ENCODE results near the gene SMC1B. TPM values are rescaled to one million over a fixed set of nuclear protein-coding genes. Genes with fewer than 3 reads are reported as not detected.

SMC1B gene
- total and polyA plus RNA-seq, 7 donors = not detected

GRCh38 chr22:45321827-45322226, 91.6 kb downstream of the SMC1B start:
- WGBS, 3 donors = 77 to 85% (median 79%) methylated on average over 12 of the region's 12 CpGs
- Histone ChIP-seq H3K9me3 (no peaks in the 10 kb centered on the region), H3K27me3 (ENCODE audit: insufficient read depth in 3 of 3, low read length in 2 of 3) (no peaks in the 10 kb centered on the region), H3K36me3 (ENCODE audit: insufficient read depth in 1 of 2, low read depth in 1 of 2) (peaks cover 0 to 14% of the 10 kb centered on the region in 2 donors), H3K27ac (no peak overlapping the region), H3K4me3 (no peak overlapping the region), H3K4me1 (peaks cover 45% of the 10 kb centered on the region)
- DNase-seq = no peak
- no peak for TF ChIP-seq CTCF (IDR thresholded peaks at IDR 0.05)
- no peak for ATAC-seq
- intact Hi-C loops (cut with DNase I) = no loop called here

DNA sequence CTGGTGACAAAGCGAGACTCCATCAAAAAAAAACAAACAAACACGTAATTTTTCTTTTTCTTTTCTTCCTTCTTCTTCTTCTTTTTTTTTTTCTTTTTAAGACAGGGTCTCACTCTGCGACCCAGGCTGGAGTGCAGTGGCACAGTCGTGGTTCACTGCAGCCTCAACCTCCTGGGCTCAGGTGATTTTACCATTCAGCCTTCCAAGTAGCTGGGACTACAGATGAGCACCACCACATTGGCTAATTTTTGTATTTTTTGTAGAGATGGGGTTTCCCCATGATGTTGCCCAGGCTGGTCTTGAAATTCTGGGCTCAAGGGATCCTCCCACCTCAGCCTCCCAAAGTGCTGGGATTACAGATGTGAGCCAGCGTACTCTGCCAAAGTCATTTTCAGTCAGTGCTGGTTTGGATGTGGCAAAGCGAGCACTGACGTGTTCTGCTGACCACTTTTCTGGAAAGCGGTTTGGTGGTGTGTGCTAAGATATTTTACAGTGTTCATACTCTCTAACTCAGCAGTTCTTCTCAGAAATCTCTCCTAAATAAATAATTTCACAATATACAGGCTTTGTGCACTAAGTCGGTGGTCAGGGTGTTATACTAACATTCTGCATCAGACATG, 92.9 kb downstream of the SMC1B start:
- WGBS, 3 donors = 71 to 88% (median 77%) methylated on average over 9 of the region's 9 CpGs
- H3K9me3 ChIP-seq = no peaks in the 10 kb centered on the region
- no peak overlapping the region for H3K27ac ChIP-seq
- TF ChIP-seq CTCF (IDR thresholded peaks at IDR 0.05) = no peak
- no peak overlapping the region for H3K4me3 ChIP-seq
- H3K27me3 ChIP-seq (ENCODE audit: insufficient read depth in 3 of 3, low read length in 2 of 3) = no peaks in the 10 kb centered on the region
- intact Hi-C loops (cut with DNase I) = no loop called here
- ATAC-seq (no peak), DNase-seq (peak in 1 of 2 donors; percentile 33)
- peaks cover 0 to 14% of the 10 kb centered on the region in 2 donors for H3K36me3 ChIP-seq (ENCODE audit: insufficient read depth in 1 of 2, low read depth in 1 of 2)
- H3K4me1 ChIP-seq = peaks cover 51% of the 10 kb centered on the region

DNA sequence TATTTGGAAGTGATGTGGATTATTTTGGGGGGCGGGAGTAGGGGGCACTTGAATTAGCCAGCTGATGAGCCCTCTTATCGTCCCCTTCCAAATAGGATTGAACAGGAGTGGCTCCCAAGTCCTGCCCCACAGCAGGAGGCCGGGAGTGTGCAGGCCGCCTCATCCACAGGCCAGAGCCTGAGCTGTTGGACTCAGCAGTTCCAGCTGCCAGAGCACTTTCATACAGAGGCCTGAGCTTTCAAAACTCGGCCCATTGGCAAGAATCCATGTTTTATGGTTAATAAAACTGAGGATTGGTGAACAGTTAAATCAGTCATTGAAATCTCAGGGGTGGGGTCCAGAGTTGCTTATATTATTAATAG, 94.1 kb downstream of the SMC1B start:
- Histone ChIP-seq H3K4me1 (peaks cover 49% of the 10 kb centered on the region), H3K27me3 (ENCODE audit: insufficient read depth in 3 of 3, low read length in 2 of 3) (no peaks in the 10 kb centered on the region), H3K4me3 (no peak overlapping the region), H3K27ac (peak overlapping the region; percentile 79), H3K9me3 (no peaks in the 10 kb centered on the region), H3K36me3 (ENCODE audit: insufficient read depth in 1 of 2, low read depth in 1 of 2) (peaks cover 0 to 14% of the 10 kb centered on the region in 2 donors)
- TF ChIP-seq CTCF (IDR thresholded peaks at IDR 0.05) = no peak
- no peak for ATAC-seq
- intact Hi-C loops (cut with DNase I) = no loop called here
- peak in 1 of 2 donors; percentile 59 for DNase-seq
- WGBS, 3 donors = 44 to 59% (median 48%) methylated on average over 5 of the region's 5 CpGs

DNA sequence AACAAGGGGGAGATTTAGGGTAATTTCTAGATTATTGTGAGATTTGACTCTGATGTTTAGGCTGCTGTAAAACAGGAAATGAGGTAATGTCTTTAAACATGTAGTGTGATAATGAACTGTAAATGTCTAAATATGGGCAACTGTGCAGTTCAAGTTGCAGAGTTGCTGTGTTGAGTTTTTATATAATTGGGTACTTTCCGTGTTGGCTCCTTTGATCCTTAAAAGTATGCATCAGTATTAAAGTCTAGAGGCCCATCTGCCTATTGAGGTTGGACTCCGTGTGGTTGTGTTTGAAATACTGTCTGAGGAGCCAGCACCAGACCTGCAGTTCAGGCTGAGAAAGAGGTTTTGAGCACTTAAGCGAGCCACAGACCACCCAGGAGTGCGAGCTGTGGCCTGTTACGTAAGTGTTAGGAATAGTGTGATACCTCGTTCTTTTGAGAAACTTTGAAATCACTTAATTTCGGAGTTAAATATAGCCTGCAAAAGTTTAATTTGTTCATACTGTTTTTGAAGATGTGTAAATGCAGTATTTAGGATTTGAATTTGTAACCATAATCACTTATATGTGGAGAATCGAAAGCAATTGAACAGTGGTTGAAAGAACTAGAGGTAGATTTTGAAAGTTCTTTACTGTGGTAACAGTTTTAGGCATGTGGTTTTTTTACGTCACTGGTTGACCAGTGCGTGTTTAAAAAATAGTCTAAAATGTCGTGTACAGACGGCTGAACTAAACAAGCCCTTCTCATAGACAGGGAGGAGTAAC, 94.7 kb downstream of the SMC1B start:
- no peak overlapping the region for H3K4me3 ChIP-seq
- TF ChIP-seq CTCF (IDR thresholded peaks at IDR 0.05) = no peak
- H3K9me3 ChIP-seq = no peaks in the 10 kb centered on the region
- peak overlapping the region; percentile 79 for H3K27ac ChIP-seq
- peaks cover 47% of the 10 kb centered on the region for H3K4me1 ChIP-seq
- no peak for ATAC-seq
- H3K36me3 ChIP-seq (ENCODE audit: insufficient read depth in 1 of 2, low read depth in 1 of 2) = peaks cover 0 to 14% of the 10 kb centered on the region in 2 donors
- 57 to 73% (median 58%) methylated on average over 12 of the region's 12 CpGs for WGBS, 3 donors
- intact Hi-C loops (cut with DNase I) = no loop called here
- no peak for DNase-seq
- no peaks in the 10 kb centered on the region for H3K27me3 ChIP-seq (ENCODE audit: insufficient read depth in 3 of 3, low read length in 2 of 3)
